ENCODE data around the gene STBD1. TPM values are rescaled to one million over a fixed set of nuclear protein-coding genes. Genes with fewer than 3 reads are reported as not detected.

STBD1 gene
- total RNA-seq, result 1 to 10 TPM in 3 of 4 donors, under 1 TPM in 1; 0.89 to 2.3 (median 1.1) TPM

GRCh38 chr4:76305971-76306881, at the start of gene STBD1:
TSS of gene STBD1 (plus strand) at chr4:76306733. CDS start at chr4:76306770, 37 bp downstream.
- peak within 1 kb of the TSS; percentile 64 for H3K4me3 ChIP-seq (ENCODE audit: low read depth, poor library complexity, severe bottlenecking)
- DNase-seq (ENCODE audit: low spot score in 2 of 2), result peak; percentile 47 to 90
- TF ChIP-seq POLR2A (IDR thresholded peaks at IDR 0.05), result no peak
- no peak for TF ChIP-seq CTCF (IDR thresholded peaks at IDR 0.05)
- whole genome bisulfite sequencing, 2 donors, result 1% methylated on average over 49 to 61 of the region's 85 CpGs
- intact Hi-C loops (cut with DNase I; ENCODE audit: low total_unique reads), result no loop called here

- no peak for DNase-seq (ENCODE audit: low spot score in 2 of 2)
- no peak overlapping the region for H3K4me3 ChIP-seq (ENCODE audit: low read depth, poor library complexity, severe bottlenecking)
- intact Hi-C loops (cut with DNase I; ENCODE audit: low total_unique reads), result no loop called here
- WGBS, 2 donors, result 82 to 92% methylated on average over 1 of the region's 1 CpG
- no peak for TF ChIP-seq POLR2A (IDR thresholded peaks at IDR 0.05)
- no peak for TF ChIP-seq CTCF (IDR thresholded peaks at IDR 0.05)
These were observed 49.6 kb upstream of the STBD1 start for GRCh38 chr4:76256968-76257367.

- 93 to 94% methylated on average over 3 of the region's 3 CpGs for WGBS, 2 donors
- no peak for DNase-seq (ENCODE audit: low spot score in 2 of 2)
- intact Hi-C loops (cut with DNase I; ENCODE audit: low total_unique reads), result no loop called here
- TF ChIP-seq CTCF (IDR thresholded peaks at IDR 0.05), result no peak
- no peak for TF ChIP-seq POLR2A (IDR thresholded peaks at IDR 0.05)
- no peak overlapping the region for H3K4me3 ChIP-seq (ENCODE audit: low read depth, poor library complexity, severe bottlenecking)
These were observed 48.7 kb upstream of the STBD1 start for GRCh38 chr4:76257824-76258223.

GRCh38 chr4:76260571-76260970, 46.0 kb upstream of the STBD1 start:
- 0 to 62% methylated on average over 1 of the region's 1 CpG for WGBS, 2 donors
- intact Hi-C loops (cut with DNase I; ENCODE audit: low total_unique reads), result no loop called here
- H3K4me3 ChIP-seq (ENCODE audit: low read depth, poor library complexity, severe bottlenecking), result no peak overlapping the region
- no peak for DNase-seq (ENCODE audit: low spot score in 2 of 2)
- TF ChIP-seq POLR2A (IDR thresholded peaks at IDR 0.05) (no peak), CTCF (IDR thresholded peaks at IDR 0.05) (no peak)

- TF ChIP-seq CTCF (IDR thresholded peaks at IDR 0.05) (no peak), POLR2A (IDR thresholded peaks at IDR 0.05) (no peak)
- H3K4me3 ChIP-seq (ENCODE audit: low read depth, poor library complexity, severe bottlenecking), result no peak overlapping the region
- DNase-seq (ENCODE audit: low spot score in 2 of 2), result no peak
- intact Hi-C loops (cut with DNase I; ENCODE audit: low total_unique reads), result no loop called here
- WGBS, 2 donors, result 89% methylated on average over 6 of the region's 6 CpGs
These were observed 40.8 kb upstream of the STBD1 start for GRCh38 chr4:76265631-76266218.

Data from lower leg skin (tissue), 4 donors.